HepG2 (cell line): Measurements from ENCODE around the gene SRC. TPM values are rescaled to one million over a fixed set of nuclear protein-coding genes. Genes with fewer than 3 reads are reported as not detected.

Experiments used
- CHD2 ChIP-seq: IDR thresholded peaks from 2 replicates; pipeline ENCODE4 v1.6.1; 2011; ENCODE audit warnings: low read depth, low read length, improper control_type of control experiment
- DMAP1 ChIP-seq: IDR thresholded peaks from 2 replicates; pipeline ENCODE4 v1.6.1; 2016
- GABPB1 ChIP-seq: IDR thresholded peaks from 2 replicates; pipeline ENCODE4 v1.6.1; 2016; ENCODE audit warnings: mild to moderate bottlenecking, missing genetic modification reagents, moderate library complexity, missing compliant biosample characterization
- GATAD1 ChIP-seq: IDR thresholded peaks from 2 replicates; pipeline ENCODE4 v1.6.1; 2016; ENCODE audit warnings: missing genetic modification reagents, missing compliant biosample characterization
- HCFC1 ChIP-seq: fragments of 150-350 bp; IDR thresholded peaks from 2 replicates; pipeline ENCODE4 v1.6.1; 2014; ENCODE audit warnings: low read depth, low read length
- MLLT10 ChIP-seq: sonication (generic); formaldehyde crosslinking; IDR thresholded peaks from 2 replicates; pipeline ENCODE4 v1.4.0; 2020; ENCODE audit warnings: missing genetic modification reagents
- MYNN ChIP-seq: sonication (generic); formaldehyde crosslinking; IDR thresholded peaks from 2 replicates; pipeline ENCODE4 v1.4.0; 2020; ENCODE audit warnings: mild to moderate bottlenecking, low read depth, missing genetic modification reagents
- NKX3-1 ChIP-seq: sonication (generic); formaldehyde crosslinking; IDR thresholded peaks from 2 replicates; pipeline ENCODE4 v1.5.0; 2020; ENCODE audit warnings: missing genetic modification reagents
- NR2C2 ChIP-seq: sonication (generic); formaldehyde crosslinking; IDR thresholded peaks from 2 replicates; pipeline ENCODE4 v1.4.0; 2020; ENCODE audit warnings: missing genetic modification reagents, mild to moderate bottlenecking, moderate library complexity, borderline replicate concordance
- RERE ChIP-seq: IDR thresholded peaks from 2 replicates; pipeline ENCODE4 v1.6.1; 2016; ENCODE audit warnings: low read depth, missing genetic modification reagents, missing compliant biosample characterization
- RNF219 ChIP-seq: sonication (generic); formaldehyde crosslinking; IDR thresholded peaks from 2 replicates; pipeline ENCODE4 v1.5.0; 2020; ENCODE audit warnings: mild to moderate bottlenecking, missing genetic modification reagents
- TMF1 ChIP-seq: sonication (generic); formaldehyde crosslinking; IDR thresholded peaks from 2 replicates; pipeline ENCODE4 v1.8.1; 2022; ENCODE audit warnings: low read depth, missing genetic modification reagents
- ZNF510 ChIP-seq: sonication (generic); formaldehyde crosslinking; IDR thresholded peaks from 2 replicates; pipeline ENCODE4 v1.4.0; 2020; ENCODE audit warnings: low read depth, mild to moderate bottlenecking, missing genetic modification reagents
- ZNF567 ChIP-seq: sonication (generic); formaldehyde crosslinking; IDR thresholded peaks from 2 replicates; pipeline ENCODE4 v1.8.1; 2023; ENCODE audit warnings: mild to moderate bottlenecking, missing genetic modification reagents, borderline replicate concordance
- ZNF576 ChIP-seq: sonication (generic); formaldehyde crosslinking; IDR thresholded peaks from 2 replicates; pipeline ENCODE4 v1.4.0; 2020; ENCODE audit warnings: mild to moderate bottlenecking, missing genetic modification reagents
- ZNF672 ChIP-seq: sonication (generic); formaldehyde crosslinking; IDR thresholded peaks from 2 replicates; pipeline ENCODE4 v1.8.1; 2022; ENCODE audit warnings: missing genetic modification reagents
- ZSCAN9 ChIP-seq: IDR thresholded peaks from 2 replicates; pipeline ENCODE4 v1.6.1; 2016; ENCODE audit warnings: borderline replicate concordance
- polyA plus RNA-seq, 8 experiments: library from polyadenylated mRNA; depleted of rRNA in 3 of 8; stranded (reverse) in 7 of 8; unstranded in 1 of 8; fragments of >200 nt; fragmentation: Illumina TruSeq in 4 of 8; extraction: Trizol in 4 of 8; gene quantifications; 2 replicates each; pipeline versions ENCODE4 v1.2.1 to v1.2.3, GENCODE V29; 2011 to 2016; ENCODE audit warnings: low read depth in 4 of 8, missing spikeins in 1 of 8, mixed read lengths in 1 of 8; ENCODE audit not compliant: insufficient read depth in 1 of 8
- total RNA-seq, 5 experiments: library from RNA; depleted of rRNA; stranded (reverse); fragments of >200 nt; fragmentation: Illumina TruSeq; extraction: Trizol; gene quantifications; 2 replicates each; pipeline ENCODE4 v1.2.3, GENCODE V29; 2016; ENCODE audit warnings: low read depth in 1 of 5
- TF ChIP-seq, protein P1 (sequence below): IDR thresholded peaks from 2 replicates; pipeline ENCODE4 v1.6.1; 2018; ENCODE audit warnings: missing genetic modification reagents, mild to moderate bottlenecking, missing compliant biosample characterization

SRC gene
- total and polyA plus RNA-seq, 2 of the 13 experiments (the other 11 are each of a cell fraction or from before 2014, with no cell fraction given): 54.7 to 192 TPM

- TF ChIP-seq ZNF567 (CRISPR knock-in tag) (peak; percentile 95), RNF219 (CRISPR knock-in tag) (no peak), NR2C2 (CRISPR knock-in tag) (peak; percentile 72), MYNN (CRISPR knock-in tag) (peak; percentile 41; the same call in 1 of the 2 replicates), RERE (CRISPR knock-in tag) (peak; percentile 74), CHD2 (no peak), DMAP1 (CRISPR knock-in tag) (peak; percentile 85), HCFC1 (peak; percentile 16; the same call in 1 of the 2 replicates), ZNF576 (no peak), MLLT10 (no peak), ZSCAN9 (CRISPR knock-in tag) (peak; percentile 65; the same call in 1 of the 2 replicates), TMF1 (peak; percentile 99), NKX3-1 (CRISPR knock-in tag) (peak; percentile 98), GATAD1 (CRISPR knock-in tag) (peak; percentile 73), GABPB1 (CRISPR knock-in tag) (peak; percentile 74), ZNF672 (CRISPR knock-in tag) (no peak), ZNF510 (CRISPR knock-in tag) (peak; percentile 78; the same call in 1 of the 2 replicates)
- TF ChIP-seq, protein P1, sequence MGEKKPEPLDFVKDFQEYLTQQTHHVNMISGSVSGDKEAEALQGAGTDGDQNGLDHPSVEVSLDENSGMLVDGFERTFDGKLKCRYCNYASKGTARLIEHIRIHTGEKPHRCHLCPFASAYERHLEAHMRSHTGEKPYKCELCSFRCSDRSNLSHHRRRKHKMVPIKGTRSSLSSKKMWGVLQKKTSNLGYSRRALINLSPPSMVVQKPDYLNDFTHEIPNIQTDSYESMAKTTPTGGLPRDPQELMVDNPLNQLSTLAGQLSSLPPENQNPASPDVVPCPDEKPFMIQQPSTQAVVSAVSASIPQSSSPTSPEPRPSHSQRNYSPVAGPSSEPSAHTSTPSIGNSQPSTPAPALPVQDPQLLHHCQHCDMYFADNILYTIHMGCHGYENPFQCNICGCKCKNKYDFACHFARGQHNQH (CRISPR knock-in tag): peak; percentile 51; the same call in 1 of the 2 replicates
These were observed 60.4 kb downstream of the SRC start (continued) for GRCh38 chr20:37406010-37406998.
